Peyer's patch (tissue), 4 donors: ENCODE measurements around the gene CMTM2. TPM values are rescaled to one million over a fixed set of nuclear protein-coding genes. Genes with fewer than 3 reads are reported as not detected.

Source experiments
- DNase-seq, 3 donors: peaks; one replicate each; pipeline ENCODE4 v3.0.0-alpha.2; 2017 to 2019
- H3K27ac ChIP-seq, 4 donors: fragments of 200-600 bp; sonication (generic); one replicate each; pipeline ENCODE4 v1.5.1; 2016 to 2019
- H3K27me3 ChIP-seq, 2 donors: fragments of 200-600 bp; sonication (generic); one replicate each; pipeline ENCODE4 v1.5.1; 2019
- H3K36me3 ChIP-seq, 3 donors: fragments of 200-600 bp; sonication (generic); one replicate each; pipeline ENCODE4 v1.5.1; 2016 to 2019
- H3K4me1 ChIP-seq, 4 donors: fragments of 200-600 bp; sonication (generic); one replicate each; pipeline ENCODE4 v1.5.1; 2016 to 2019
- H3K4me3 ChIP-seq, 4 donors: fragments of 200-600 bp; sonication (generic); 1 replicate in 3 of 4; 2 replicates in 1 of 4; pipeline ENCODE4 v1.5.1; 2016 to 2019; ENCODE audit warnings: mild to moderate bottlenecking in 1 of 4
- H3K9me3 ChIP-seq, 4 donors: fragments of 200-600 bp; sonication (generic); one replicate each; pipeline ENCODE4 v1.5.1; 2016 to 2019; ENCODE audit warnings: mild to moderate bottlenecking in 1 of 4
- CTCF ChIP-seq, 6 experiments: fragments of 450-650 bp in 4 of 6; fragments of 200-600 bp in 2 of 6; sonication (generic) in 1 of 6; IDR thresholded peaks; one replicate each; pipeline ENCODE4 v1.5.1; 2017 to 2019; ENCODE audit warnings: antibody characterized with exemption in 6 of 6, mild to moderate bottlenecking in 3 of 6, moderate library complexity in 1 of 6
- POLR2A ChIP-seq, 2 donors: fragments of 450-650 bp; IDR thresholded peaks; one replicate each; pipeline ENCODE4 v1.5.1; 2017; ENCODE audit warnings: antibody characterized with exemption in 2 of 2, mild to moderate bottlenecking in 2 of 2, moderate library complexity in 2 of 2
- total RNA-seq, 4 donors: library from RNA; depleted of rRNA; stranded (reverse); fragments of >200 nt; gene quantifications; one replicate each; pipeline ENCODE4 v1.1.0, GENCODE V29; 2016

Gene CMTM2
- total RNA-seq, 4 donors from 2014 or later, result not detected

GRCh38 chr16:66603537-66604375, 24.5 kb downstream of the CMTM2 start:
- Histone ChIP-seq H3K4me1 (peaks cover 0 to 35% (median 16%) of the 10 kb centered on the region in 4 donors), H3K9me3 (peaks cover 0 to 10% (median 0%) of the 10 kb centered on the region in 4 donors), H3K27me3 (no peaks in the 10 kb centered on the region), H3K27ac (peak overlapping the region; percentile 82 to 87 (median 84)), H3K36me3 (no peaks in the 10 kb centered on the region), H3K4me3 (peak overlapping the region; percentile 75 to 83 (median 81))
- peak in 2 of 3 donors; percentile 72 to 85 for DNase-seq
- no peak for TF ChIP-seq CTCF (IDR thresholded peaks at IDR 0.05)
- TF ChIP-seq POLR2A (IDR thresholded peaks at IDR 0.05), result no peak

GRCh38 chr16:66604376-66605176, 25.3 kb downstream of the CMTM2 start, which contains the start of gene CMTM3:
TSS of gene CMTM3 (plus strand) at chr16:66604704. CDS start at chr16:66604806, 102 bp downstream.
- H3K36me3 ChIP-seq, result no peaks in the 10 kb centered on the region
- peak; percentile 67 to 79 (median 75) for DNase-seq
- peaks cover 0 to 10% (median 0%) of the 10 kb centered on the region in 4 donors for H3K9me3 ChIP-seq
- H3K4me3 ChIP-seq, result peak within 1 kb of the TSS; percentile 75 to 83 (median 81)
- peak within 1 kb of the TSS; percentile 82 to 87 (median 84) for H3K27ac ChIP-seq
- H3K27me3 ChIP-seq, result no peaks in the 10 kb centered on the region
- peaks cover 0 to 35% (median 16%) of the 10 kb centered on the region in 4 donors for H3K4me1 ChIP-seq
- TF ChIP-seq CTCF (IDR thresholded peaks at IDR 0.05) (peak; percentile 60 to 83 (median 66)), POLR2A (IDR thresholded peaks at IDR 0.05) (no peak)

GRCh38 chr16:66605177-66605978, 26.1 kb downstream of the CMTM2 start:
- peaks cover 0 to 10% (median 0%) of the 10 kb centered on the region in 4 donors for H3K9me3 ChIP-seq
- TF ChIP-seq POLR2A (IDR thresholded peaks at IDR 0.05) (no peak), CTCF (IDR thresholded peaks at IDR 0.05) (no peak)
- H3K4me1 ChIP-seq, result peaks cover 0 to 35% (median 16%) of the 10 kb centered on the region in 4 donors
- H3K4me3 ChIP-seq, result peak overlapping the region; percentile 75 to 83 (median 81)
- peaks cover 0 to 7% (median 0%) of the 10 kb centered on the region in 3 donors for H3K36me3 ChIP-seq
- DNase-seq, result peak; percentile 40 to 71 (median 64)
- H3K27me3 ChIP-seq, result no peaks in the 10 kb centered on the region
- H3K27ac ChIP-seq, result peak overlapping the region; percentile 82 to 87 (median 84)

GRCh38 chr16:66605979-66606751, 26.9 kb downstream of the CMTM2 start:
- Histone ChIP-seq H3K27ac (peak overlapping the region; percentile 82 to 87 (median 84)), H3K4me1 (peaks cover 0 to 35% (median 16%) of the 10 kb centered on the region in 4 donors), H3K9me3 (peaks cover 0 to 8% (median 0%) of the 10 kb centered on the region in 4 donors), H3K4me3 (peak overlapping the region; percentile 75 to 83 (median 81)), H3K27me3 (no peaks in the 10 kb centered on the region), H3K36me3 (peaks cover 0 to 15% (median 0%) of the 10 kb centered on the region in 3 donors)
- no peak for TF ChIP-seq CTCF (IDR thresholded peaks at IDR 0.05)
- no peak for TF ChIP-seq POLR2A (IDR thresholded peaks at IDR 0.05)
- DNase-seq, result peak in 2 of 3 donors; percentile 55 to 62
